Inflammatory macrophage (primary cell): ENCODE measurements around the gene FOXO1.

ENCODE experiments used
- DNase-seq, 2 donors: peaks; one replicate each; pipeline ENCODE4 v3.0.0-alpha.2; 2020 to 2022

FOXO1 gene

GRCh38 chr13:40572961-40573360, 93.5 kb downstream of the FOXO1 start:
- DNase-seq = no peak

GRCh38 chr13:40571338-40571963, 95.0 kb downstream of the FOXO1 start:
- no peak for DNase-seq

DNA sequence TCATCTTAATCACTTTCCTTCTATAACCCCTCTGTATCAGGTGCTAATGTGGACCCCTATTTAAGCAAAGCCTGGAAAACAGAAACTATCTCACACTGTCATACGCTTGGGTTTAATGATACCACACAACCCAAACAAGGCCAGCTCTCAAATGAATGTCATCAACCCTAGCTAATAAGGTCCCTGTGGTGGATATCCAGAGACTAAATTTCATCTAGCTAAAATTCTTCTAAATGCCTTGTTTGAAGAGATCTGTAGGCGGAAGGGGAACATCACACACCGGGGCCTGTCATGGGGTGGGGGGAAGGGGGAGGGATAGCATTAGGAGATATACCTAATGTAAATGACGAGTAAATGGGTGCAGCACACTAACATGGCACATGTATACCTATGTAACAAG, 95.5 kb downstream of the FOXO1 start:
- no peak for DNase-seq

- DNase-seq = no peak
These were observed 97.5 kb downstream of the FOXO1 start for GRCh38 chr13:40569024-40569350.

GRCh38 chr13:40568246-40569023, 98.0 kb downstream of the FOXO1 start:
- DNase-seq = no peak

GRCh38 chr13:40566811-40567210, 99.6 kb downstream of the FOXO1 start:
- DNase-seq = no peak

GRCh38 chr13:40565282-40566148, 100.9 kb downstream of the FOXO1 start:
- no peak for DNase-seq

- no peak for DNase-seq
These were observed 102.0 kb downstream of the FOXO1 start for GRCh38 chr13:40564342-40565001.

GRCh38 chr13:40563350-40564125, 102.9 kb downstream of the FOXO1 start:
- DNase-seq = peak; percentile 35 to 44

DNA sequence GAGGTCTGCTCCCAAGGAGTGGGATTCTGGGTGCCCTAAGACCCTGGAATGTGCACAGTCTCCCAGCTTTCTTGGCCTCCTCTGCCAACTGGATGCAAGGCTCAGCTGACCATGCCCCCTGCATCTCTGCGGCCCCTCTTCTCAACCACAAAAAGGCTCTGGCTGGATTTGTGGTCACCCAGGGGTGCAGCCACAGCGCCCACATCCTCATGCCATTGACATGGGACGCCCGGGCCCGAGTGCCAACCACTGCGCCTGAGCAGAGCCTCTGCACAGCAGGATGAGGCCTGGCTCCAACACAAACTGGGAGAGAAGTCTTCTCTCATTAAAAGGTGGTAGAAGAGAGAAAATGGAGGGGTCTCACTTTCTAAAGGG, 103.5 kb downstream of the FOXO1 start:
- no peak for DNase-seq

GRCh38 chr13:40559915-40560314, 106.5 kb downstream of the FOXO1 start:
- DNase-seq = no peak

DNA sequence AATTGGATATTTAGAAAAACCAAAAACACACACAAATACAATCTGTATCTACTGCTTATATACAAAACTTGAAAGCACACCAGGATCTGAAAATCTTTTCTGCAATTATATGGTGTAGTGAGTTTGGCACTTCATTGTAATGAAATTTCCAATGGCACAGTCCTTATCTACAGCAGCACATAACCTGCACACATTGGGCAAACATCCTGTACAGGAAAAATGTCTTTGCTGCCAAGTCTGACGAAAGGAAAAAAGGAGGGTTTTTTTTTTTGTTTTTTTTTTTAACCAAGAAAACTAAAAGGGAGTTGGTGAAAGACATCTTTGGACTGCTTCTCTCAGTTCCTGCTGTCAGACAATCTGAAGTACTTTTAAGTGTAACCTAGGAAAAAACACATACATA, 107.8 kb downstream of the FOXO1 start:
- no peak for DNase-seq

DNA sequence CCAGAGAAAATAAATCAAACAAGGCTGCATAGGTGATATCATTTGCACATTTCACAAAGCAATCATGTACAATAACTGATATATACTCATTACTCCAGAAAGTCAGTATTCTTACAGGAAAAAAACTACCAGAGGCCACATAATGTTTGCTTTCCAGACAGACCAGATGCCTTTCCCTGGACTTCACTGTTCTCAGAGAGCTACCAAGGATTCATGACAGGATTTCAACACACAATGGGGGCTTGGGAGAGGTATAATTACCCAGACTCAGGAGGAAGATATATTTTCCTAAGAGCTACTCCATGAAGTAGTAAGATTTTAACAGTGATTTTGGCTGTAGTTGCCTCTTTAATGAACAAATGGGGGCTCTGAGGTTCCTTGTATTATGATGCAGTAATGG, 110.0 kb downstream of the FOXO1 start:
- DNase-seq = no peak

DNA sequence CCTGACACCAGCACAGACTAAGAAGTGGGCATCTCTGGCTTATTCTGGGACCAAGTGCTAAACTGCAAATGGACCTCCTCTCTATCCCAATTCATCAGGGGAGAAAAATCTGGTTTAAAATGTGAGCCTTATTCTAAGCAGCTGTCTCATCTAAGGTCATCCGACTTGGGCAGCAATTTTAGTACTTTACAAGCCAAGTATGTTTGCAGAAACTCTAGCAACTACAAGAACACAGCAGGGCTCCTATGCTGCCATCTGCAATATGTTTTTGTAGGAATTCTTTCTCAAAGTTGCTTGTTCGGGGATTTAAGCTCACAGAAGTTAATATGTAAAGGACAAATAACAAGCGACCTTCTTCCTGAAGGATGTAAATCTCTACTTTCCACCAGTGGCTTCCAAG, 113.1 kb downstream of the FOXO1 start:
- DNase-seq = no peak

GRCh38 chr13:40552895-40553294, 113.5 kb downstream of the FOXO1 start:
- no peak for DNase-seq

GRCh38 chr13:40550130-40550529, 116.3 kb downstream of the FOXO1 start:
- DNase-seq = no peak

DNA sequence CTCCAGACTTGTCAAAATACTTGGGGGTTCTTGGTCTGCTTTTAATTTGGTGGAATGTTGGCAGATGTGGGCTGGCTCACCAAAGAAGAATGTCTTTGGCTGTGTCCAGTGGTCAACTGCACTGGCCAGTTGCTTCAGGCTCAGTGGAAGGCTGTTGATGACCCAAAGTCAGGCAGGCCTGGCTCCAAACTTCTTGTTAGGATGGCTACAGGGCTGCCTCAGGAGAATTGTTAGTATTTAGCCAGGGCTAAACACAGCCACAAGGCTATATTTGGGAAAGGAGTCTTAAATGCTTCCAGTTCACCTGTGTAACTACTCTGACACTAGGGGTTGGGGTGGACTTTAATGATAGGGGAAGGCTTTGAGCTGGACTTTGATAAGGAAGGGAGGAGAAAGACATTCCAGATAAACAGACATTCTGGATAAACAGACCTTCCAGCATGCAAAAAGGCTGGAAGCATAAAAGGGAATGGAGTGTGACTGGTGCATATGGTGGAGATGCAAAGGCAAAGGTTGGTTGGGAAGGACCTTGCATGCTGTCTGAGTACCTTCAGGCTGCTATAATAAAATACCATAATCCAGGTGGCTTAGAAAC, 116.8 kb downstream of the FOXO1 start:
- no peak for DNase-seq

- no peak for DNase-seq
These were observed 118.7 kb downstream of the FOXO1 start for GRCh38 chr13:40547591-40548315.

GRCh38 chr13:40546047-40546446, 120.4 kb downstream of the FOXO1 start:
- DNase-seq = no peak

DNA sequence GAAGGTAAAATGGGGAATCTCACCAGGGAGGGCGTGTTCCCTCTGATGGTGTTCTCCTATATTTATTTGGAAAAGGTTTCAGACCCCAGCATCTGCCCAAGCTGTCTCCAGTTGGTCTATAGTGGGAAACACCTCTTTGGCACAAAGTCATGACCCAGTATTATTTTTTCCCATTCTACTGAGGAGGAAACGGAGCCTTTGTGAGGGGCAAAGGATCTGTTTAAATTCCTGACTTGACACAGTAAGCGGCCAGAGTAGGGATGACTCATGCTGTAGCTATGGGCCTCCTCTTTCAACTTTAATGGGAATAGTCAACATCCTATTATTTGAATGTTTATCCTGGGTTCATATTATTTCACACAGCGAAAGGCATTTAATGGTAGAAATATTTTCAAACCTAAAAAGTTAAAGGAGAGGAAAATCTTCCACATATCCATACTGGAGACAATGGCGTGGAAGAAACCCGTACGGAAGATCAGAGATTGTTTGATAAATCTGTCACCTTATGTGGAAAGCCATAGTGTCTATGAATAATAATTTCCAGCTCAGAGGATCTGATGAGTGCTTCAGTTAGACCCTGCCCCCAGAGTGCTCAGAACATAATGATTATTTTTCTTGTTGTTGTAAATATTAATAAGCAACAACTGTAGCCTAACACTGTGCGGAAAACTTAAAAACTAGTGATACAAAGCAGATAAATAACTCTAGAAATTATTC, 126.0 kb downstream of the FOXO1 start:
- no peak for DNase-seq
